ENCODE results near the gene PICK1.
"Not testable (repeated sequence)": the region's sequence is repeated elsewhere in the genome, so short reads cannot be mapped to it uniquely, and the experiment has no call there.

The PICK1 gene

GRCh38 chr22:38073150-38074130, 16.2 kb downstream of the PICK1 start:
- in situ Hi-C loops (cut with HindIII; ENCODE audit: low sequenced_read_pairs): no loop called here

GRCh38 chr22:38074181-38075104, 17.2 kb downstream of the PICK1 start:
- in situ Hi-C loops (cut with HindIII; ENCODE audit: low sequenced_read_pairs): no loop called here

GRCh38 chr22:38075105-38075825, 18.1 kb downstream of the PICK1 start:
- in situ Hi-C loops (cut with HindIII; ENCODE audit: low sequenced_read_pairs): no loop called here

GRCh38 chr22:38075961-38076360, 18.8 kb downstream of the PICK1 start:
- in situ Hi-C loops (cut with HindIII; ENCODE audit: low sequenced_read_pairs): no loop called here

DNA sequence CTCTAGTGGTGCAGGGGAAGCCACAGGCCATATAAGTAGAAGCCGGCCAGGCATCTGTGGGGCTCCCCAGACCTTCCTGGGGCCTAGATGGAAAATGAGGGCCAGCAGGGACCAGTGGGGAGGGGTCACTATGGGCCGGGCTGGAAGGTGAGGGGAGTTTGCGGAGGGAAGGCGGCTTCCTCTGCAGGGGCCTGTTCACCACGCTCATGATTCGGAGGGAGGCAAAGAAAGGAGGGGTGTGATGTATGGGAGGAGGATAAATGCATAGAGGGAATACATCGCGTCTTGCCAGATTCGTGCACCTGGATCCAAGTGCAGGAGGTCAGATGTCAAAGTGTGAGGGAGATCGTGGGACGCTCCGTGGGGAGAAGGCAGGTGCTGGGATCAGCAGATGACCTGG, 19.9 kb downstream of the PICK1 start:
- in situ Hi-C loops (cut with HindIII; ENCODE audit: low sequenced_read_pairs): no loop called here

DNA sequence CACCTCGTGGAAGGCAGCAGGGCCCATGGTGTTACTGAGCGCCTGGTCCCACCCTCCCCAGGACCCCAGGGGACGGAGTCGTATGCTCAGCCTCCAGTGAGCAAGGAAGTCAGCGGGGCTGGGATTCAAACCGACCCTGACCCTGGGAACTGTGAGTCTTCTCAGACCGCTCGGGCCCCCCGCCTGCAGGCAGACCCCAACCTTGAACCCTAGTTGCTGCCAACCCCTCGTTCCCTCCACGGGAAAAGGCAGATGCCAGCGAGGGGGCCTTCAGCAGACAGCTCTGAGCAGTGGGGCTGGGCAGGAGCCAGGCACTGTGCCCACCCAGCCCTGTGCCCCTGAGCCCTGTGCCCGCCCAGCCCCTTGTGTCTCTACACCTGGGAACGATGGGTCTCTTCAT, 20.4 kb downstream of the PICK1 start:
- in situ Hi-C loops (cut with HindIII; ENCODE audit: low sequenced_read_pairs): no loop called here

DNA sequence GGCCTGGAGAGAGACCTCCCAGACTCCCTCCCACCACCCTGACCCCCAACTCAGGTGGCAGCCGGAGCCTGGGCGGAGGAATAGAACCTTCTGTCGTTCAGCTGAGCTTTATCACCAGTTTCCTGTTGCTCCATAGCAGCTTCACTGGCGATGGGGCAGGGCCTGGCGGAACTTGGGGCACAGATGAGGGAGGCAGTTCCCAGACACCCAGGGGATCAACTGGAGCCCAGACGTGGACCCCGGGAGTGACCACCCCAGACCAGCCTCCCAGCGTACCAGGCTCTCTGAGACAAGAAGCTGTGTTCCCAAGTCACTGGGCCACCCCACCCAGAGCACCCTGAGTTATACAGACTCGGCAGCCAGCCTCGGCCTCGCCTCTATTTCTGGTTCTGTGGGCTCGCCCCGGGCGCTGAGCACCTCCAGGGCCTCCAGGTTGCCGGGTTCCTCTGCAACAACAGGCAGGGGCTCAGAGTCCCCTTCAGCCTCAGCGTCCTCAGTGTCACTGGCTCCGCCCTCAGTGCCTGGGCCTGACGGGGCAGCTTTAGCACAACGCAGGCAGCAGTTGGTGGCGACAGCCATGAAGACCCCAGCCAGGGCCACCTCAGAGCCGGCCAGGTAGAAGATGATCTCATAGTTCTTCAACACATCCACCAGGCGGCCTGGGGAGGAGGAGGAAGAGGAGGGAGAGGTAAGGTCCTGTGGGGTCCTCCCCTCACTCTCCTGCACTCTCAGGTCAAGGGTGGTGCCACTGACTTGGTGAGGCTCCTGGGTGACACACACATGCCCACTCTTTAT, 21.0 kb downstream of the PICK1 start:
- in situ Hi-C loops (cut with HindIII; ENCODE audit: low sequenced_read_pairs): no loop called here

DNA sequence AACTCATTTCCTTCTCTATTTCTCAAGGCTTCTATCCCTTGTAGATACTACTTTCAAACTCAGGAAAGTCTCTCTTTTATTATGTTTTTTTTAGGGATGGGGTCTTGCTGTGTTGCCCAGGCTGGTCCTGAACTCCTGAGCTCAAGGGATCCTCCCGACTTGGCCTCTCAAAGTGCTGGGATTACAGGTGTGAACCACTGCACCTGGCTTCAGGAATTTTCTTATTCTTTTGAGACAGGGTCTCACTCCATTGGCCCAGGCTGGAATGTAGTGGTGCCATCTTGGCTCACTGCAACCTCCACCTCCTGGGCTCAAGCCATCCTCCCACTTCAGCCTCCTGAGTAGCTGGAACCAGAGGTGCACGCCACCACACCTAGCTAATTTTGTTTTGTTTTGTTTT, 22.0 kb downstream of the PICK1 start:
- in situ Hi-C loops (cut with HindIII; ENCODE audit: low sequenced_read_pairs): not testable (repeated sequence)

DNA sequence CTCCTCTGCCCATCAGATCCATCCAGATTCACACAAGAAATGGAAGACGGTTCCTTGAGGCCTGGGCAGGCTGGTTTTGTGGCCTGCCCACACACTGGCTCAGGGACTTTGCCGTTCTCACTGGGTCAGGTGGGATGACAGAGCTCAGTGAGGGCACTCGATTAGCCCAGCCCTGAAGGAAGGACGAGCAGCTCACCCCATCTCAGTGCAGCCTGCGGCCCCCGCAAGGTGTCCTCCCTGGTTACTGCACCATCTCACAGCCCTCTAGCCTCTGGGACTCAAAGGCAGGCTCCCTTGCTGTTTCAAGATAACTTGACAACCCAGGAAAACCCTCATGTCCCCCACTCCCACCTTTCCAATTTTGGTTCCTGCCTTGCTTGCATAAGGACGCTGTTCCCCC, 22.6 kb downstream of the PICK1 start:
- in situ Hi-C loops (cut with HindIII; ENCODE audit: low sequenced_read_pairs): no loop called here

DNA sequence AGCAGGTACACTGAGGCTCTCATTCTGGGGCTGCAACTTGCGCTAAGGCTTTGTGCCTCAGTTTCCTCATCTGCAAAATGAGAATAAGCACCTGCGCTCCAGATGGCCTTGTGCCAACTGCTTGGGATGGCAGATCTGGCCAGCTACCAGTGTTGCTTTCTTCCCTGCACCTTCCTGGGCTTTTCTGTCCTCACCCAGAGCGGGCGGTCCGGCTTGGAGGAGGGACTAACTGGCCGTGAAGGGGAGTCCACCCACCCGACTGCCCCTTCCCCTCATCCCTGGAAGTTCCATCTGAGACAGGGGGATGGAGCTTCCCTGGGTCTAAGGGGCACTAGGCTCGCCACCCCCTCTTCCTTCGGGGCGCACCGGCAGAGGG, 23.3 kb downstream of the PICK1 start:
- in situ Hi-C loops (cut with HindIII; ENCODE audit: low sequenced_read_pairs): no loop called here

DNA sequence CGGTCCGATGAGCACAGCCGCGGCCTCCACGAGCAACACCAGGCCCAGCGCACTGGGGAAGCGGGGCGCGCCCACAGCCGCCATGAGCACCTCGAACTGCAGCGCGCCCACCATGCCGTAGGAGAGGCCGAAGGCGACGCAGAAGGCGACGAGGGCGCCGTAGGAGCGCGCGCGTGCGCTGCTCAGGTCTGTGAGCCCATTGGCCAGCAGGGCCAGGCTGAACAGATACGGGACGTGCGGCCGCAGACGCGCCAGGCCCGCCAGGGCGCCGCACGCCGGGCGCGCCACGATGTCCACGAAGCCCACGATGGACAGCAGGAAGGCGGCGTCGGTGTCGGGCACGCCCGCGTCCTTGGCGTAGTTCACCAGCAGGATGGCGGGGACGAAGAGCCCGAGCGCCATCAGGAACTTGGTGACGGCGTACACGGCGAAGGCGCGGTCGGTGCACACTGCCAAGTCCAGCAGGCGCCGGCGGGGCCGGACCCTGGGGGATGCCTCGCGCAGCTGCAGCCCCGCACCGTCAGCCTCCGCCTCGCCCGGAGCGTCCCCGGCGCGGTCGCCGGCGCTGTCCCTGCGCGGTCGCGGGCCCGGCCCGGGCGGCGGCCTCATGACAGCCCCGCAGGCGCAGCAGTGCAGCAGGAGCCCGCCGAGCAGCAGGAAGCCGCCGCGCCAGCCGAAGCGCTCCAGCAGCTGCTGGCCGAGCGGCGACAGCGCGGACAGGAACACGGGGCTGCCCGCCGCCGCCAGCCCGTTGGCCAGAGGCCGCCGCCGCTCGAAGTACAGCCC, 23.8 kb downstream of the PICK1 start:
- in situ Hi-C loops (cut with HindIII; ENCODE audit: low sequenced_read_pairs): no loop called here

- in situ Hi-C loops (cut with HindIII; ENCODE audit: low sequenced_read_pairs): no loop called here
Observed at GRCh38 chr22:38081636-38081940, 24.4 kb downstream of the PICK1 start.

- in situ Hi-C loops (cut with HindIII; ENCODE audit: low sequenced_read_pairs): no loop called here
Observed at GRCh38 chr22:38081941-38082828, 25.0 kb downstream of the PICK1 start.

- in situ Hi-C loops (cut with HindIII; ENCODE audit: low sequenced_read_pairs): no loop called here
Observed at GRCh38 chr22:38082986-38083710, 25.9 kb downstream of the PICK1 start.

GRCh38 chr22:38083931-38084631, 26.9 kb downstream of the PICK1 start, which contains the start of gene SLC16A8:
Gene SLC16A8 (minus strand): TSS chr22:38084184. CDS start chr22:38082873, 1,311 bp downstream.
- in situ Hi-C loops (cut with HindIII; ENCODE audit: low sequenced_read_pairs): no loop called here

DNA sequence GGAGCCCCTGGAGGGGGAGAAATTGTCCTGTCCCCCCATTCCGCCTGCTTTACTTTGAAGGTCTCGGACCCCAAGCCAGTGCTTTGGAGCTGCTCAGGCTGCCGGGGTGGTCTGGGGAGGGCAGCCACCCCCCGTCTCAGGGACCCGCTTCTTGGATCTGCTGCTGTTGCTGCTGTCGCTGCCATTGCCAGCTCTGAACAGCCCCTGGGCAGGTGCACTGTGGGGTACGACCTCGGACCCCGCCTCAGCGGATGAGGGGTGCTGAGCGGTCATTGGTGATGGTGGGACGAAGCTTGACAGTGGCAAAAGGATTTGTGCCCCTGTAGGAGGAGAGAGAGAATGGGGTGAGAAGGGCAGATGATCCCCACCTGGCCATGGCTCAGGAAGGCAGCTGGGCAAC, 27.9 kb downstream of the PICK1 start:
- in situ Hi-C loops (cut with HindIII; ENCODE audit: low sequenced_read_pairs): no loop called here

DNA sequence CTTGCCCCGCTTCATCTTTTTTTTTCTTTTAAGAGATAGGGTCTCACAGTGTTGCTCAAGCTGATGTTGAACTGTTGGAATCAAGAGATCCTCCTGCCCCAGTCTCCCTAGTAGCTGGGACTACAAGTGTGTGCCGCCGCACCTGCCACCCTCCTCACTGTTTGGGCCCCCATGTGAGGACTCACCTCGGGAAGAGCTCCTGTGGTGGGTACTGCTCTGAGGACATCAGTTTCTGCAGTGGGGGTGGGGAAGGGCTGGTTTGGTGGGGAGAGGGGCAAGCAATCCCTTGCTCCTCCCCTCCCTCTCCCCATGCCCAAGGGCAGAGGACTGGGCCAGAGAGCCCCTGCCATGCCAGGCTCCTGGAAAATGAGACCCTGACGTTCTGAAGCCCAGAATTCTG, 28.3 kb downstream of the PICK1 start:
- in situ Hi-C loops (cut with HindIII; ENCODE audit: low sequenced_read_pairs): no loop called here

Data from DLD1 (cell line).